Measurements from ENCODE around the gene PPP1R14B. TPM values are rescaled to one million over a fixed set of nuclear protein-coding genes. Genes with fewer than 3 reads are reported as not detected.

Gene PPP1R14B
- total and polyA plus RNA-seq, 2 of the 13 experiments (the other 11 are each of a cell fraction or from before 2014, with no cell fraction given), result 110 to 148 TPM

- TF ChIP-seq ZNF687 (CRISPR knock-in tag; IDR thresholded peaks at IDR 0.05), result peak; percentile 24; the same call in 1 of the 2 replicates
- TF ChIP-seq AGO2 (optimal IDR thresholded peaks at IDR 0.05; ENCODE audit: low read depth, low read length), result peak; percentile 63
- TF ChIP-seq ZNF605 (CRISPR knock-in tag; IDR thresholded peaks at IDR 0.05), result 0 out of 2 replicates have a peak, but pooled peaks have one; percentile 14
- TF ChIP-seq HINFP (CRISPR knock-in tag; IDR thresholded peaks at IDR 0.05; ENCODE audit: low read depth), result no peak
- TF ChIP-seq HOXD1 (CRISPR knock-in tag; IDR thresholded peaks at IDR 0.05), result no peak
- no peak for TF ChIP-seq TCF12 (IDR thresholded peaks at IDR 0.05)
- TF ChIP-seq TCF12 (CRISPR knock-in tag; IDR thresholded peaks at IDR 0.05), result peak; percentile 13; the same call in 1 of the 2 replicates
- TF ChIP-seq RAD51 (IDR thresholded peaks at IDR 0.05; ENCODE audit: borderline replicate concordance), result no peak
- no peak for TF ChIP-seq ZNF296 (CRISPR knock-in tag; conservative IDR thresholded peaks at IDR 0.05)
- TF ChIP-seq ZNF234 (CRISPR knock-in tag; conservative IDR thresholded peaks at IDR 0.05), result no peak
- peak; percentile 45 for TF ChIP-seq GABPA (IDR thresholded peaks at IDR 0.05; ENCODE audit: low read depth, low read length)
- peak; percentile 70; the same call in 1 of the 2 replicates for TF ChIP-seq GABPA (CRISPR knock-in tag; IDR thresholded peaks at IDR 0.05; ENCODE audit: low read depth)
- TF ChIP-seq ZFP36L1 (CRISPR knock-in tag; IDR thresholded peaks at IDR 0.05), result no peak
- no peak for TF ChIP-seq ZNF83 (CRISPR knock-in tag; IDR thresholded peaks at IDR 0.05; ENCODE audit: borderline replicate concordance)
- TF ChIP-seq U2AF2 (IDR thresholded peaks at IDR 0.05; ENCODE audit: low read depth, low read length), result peak; percentile 100
- no peak for TF ChIP-seq ZNF230 (CRISPR knock-in tag; IDR thresholded peaks at IDR 0.05)
Measured at GRCh38 chr11:64284962-64285884, 38.5 kb upstream of the PPP1R14B start, which contains the start of gene GPR137 (continued).

All from HepG2 (cell line).